ENCODE results near the gene SPATA45.

SPATA45 gene

GRCh38 chr1:212794561-212795014, 52.9 kb downstream of the SPATA45 start:
- peak; percentile 79 for DNase-seq (ENCODE audit: low spot score)
- in situ Hi-C loops (cut with MboI; ENCODE audit: low pct_unique_long_range_greater_than_20kb, low sequenced_read_pairs, unreplicated experiment): no loop called here
- no peak for TF ChIP-seq CTCF (IDR thresholded peaks at IDR 0.05; ENCODE audit: extremely low read depth, insufficient read depth, missing control alignments)

- TF ChIP-seq CTCF (IDR thresholded peaks at IDR 0.05; ENCODE audit: extremely low read depth, insufficient read depth, missing control alignments): no peak
- in situ Hi-C loops (cut with MboI; ENCODE audit: low pct_unique_long_range_greater_than_20kb, low sequenced_read_pairs, unreplicated experiment): no loop called here
- no peak for DNase-seq (ENCODE audit: low spot score)
Measured at GRCh38 chr1:212792396-212792908, 55.0 kb downstream of the SPATA45 start.

GRCh38 chr1:212791676-212792395, 55.6 kb downstream of the SPATA45 start, which contains the start of the genes NSL1 and TATDN3:
Gene NSL1 (minus strand): TSS chr1:212791777. CDS start chr1:212791763, 14 bp downstream.
Gene TATDN3 (plus strand): TSS chr1:212791894. CDS start chr1:212791922, 28 bp downstream.
- no peak for TF ChIP-seq CTCF (IDR thresholded peaks at IDR 0.05; ENCODE audit: extremely low read depth, insufficient read depth, missing control alignments)
- in situ Hi-C loops (cut with MboI; ENCODE audit: low pct_unique_long_range_greater_than_20kb, low sequenced_read_pairs, unreplicated experiment): no loop called here
- peak; percentile 74 for DNase-seq (ENCODE audit: low spot score)

GRCh38 chr1:212791261-212791675, 56.2 kb downstream of the SPATA45 start:
- no peak for TF ChIP-seq CTCF (IDR thresholded peaks at IDR 0.05; ENCODE audit: extremely low read depth, insufficient read depth, missing control alignments)
- DNase-seq (ENCODE audit: low spot score): peak; percentile 53
- in situ Hi-C loops (cut with MboI; ENCODE audit: low pct_unique_long_range_greater_than_20kb, low sequenced_read_pairs, unreplicated experiment): no loop called here

- in situ Hi-C loops (cut with MboI; ENCODE audit: low pct_unique_long_range_greater_than_20kb, low sequenced_read_pairs, unreplicated experiment): no loop called here
- DNase-seq (ENCODE audit: low spot score): no peak
- no peak for TF ChIP-seq CTCF (IDR thresholded peaks at IDR 0.05; ENCODE audit: extremely low read depth, insufficient read depth, missing control alignments)
Measured at GRCh38 chr1:212785871-212786270, 61.6 kb downstream of the SPATA45 start.

GRCh38 chr1:212783976-212784375, 63.5 kb downstream of the SPATA45 start:
- DNase-seq (ENCODE audit: low spot score): no peak
- in situ Hi-C loops (cut with MboI; ENCODE audit: low pct_unique_long_range_greater_than_20kb, low sequenced_read_pairs, unreplicated experiment): no loop called here

More at GRCh38 chr1:212783976-212784375, 63.5 kb downstream of the SPATA45 start:
- no peak for TF ChIP-seq CTCF (IDR thresholded peaks at IDR 0.05; ENCODE audit: extremely low read depth, insufficient read depth, missing control alignments)

Data from GM13977 (cell line).